NCI-H82 treated with DMSO at 0.1 percent for 48 hours (cell line): ENCODE measurements around the gene TMEM44.

Experiments used
- DNase-seq: peaks from one replicate; lab custom pipeline; 2025; ENCODE audit not compliant: unreplicated experiment; lab: John Stamatoyannopoulos, UW

The TMEM44 gene

GRCh38 chr3:194584320-194584776 lies 48.9 kb downstream of the TMEM44 start:
- DNase-seq: no peak

GRCh38 chr3:194582196-194582905 lies 50.9 kb downstream of the TMEM44 start:
- DNase-seq: no peak

- no peak for DNase-seq
These were observed 54.1 kb downstream of the TMEM44 start for GRCh38 chr3:194579091-194579606.

- DNase-seq: no peak
These were observed 55.0 kb downstream of the TMEM44 start for GRCh38 chr3:194577986-194578905.

GRCh38 chr3:194575484-194576210 lies 57.6 kb downstream of the TMEM44 start:
- no peak for DNase-seq

GRCh38 chr3:194574639-194575483 lies 58.4 kb downstream of the TMEM44 start:
- no peak for DNase-seq

- DNase-seq: peak; percentile 24
These were observed 59.4 kb downstream of the TMEM44 start for GRCh38 chr3:194573680-194574437.

GRCh38 chr3:194572944-194573491 lies 60.2 kb downstream of the TMEM44 start:
- no peak for DNase-seq

GRCh38 chr3:194572143-194572789 lies 61.0 kb downstream of the TMEM44 start:
- DNase-seq: no peak

- DNase-seq: no peak
These were observed 61.6 kb downstream of the TMEM44 start for GRCh38 chr3:194571491-194572142.

- no peak for DNase-seq
These were observed 62.3 kb downstream of the TMEM44 start for GRCh38 chr3:194570898-194571297.

- DNase-seq: no peak
These were observed 63.0 kb downstream of the TMEM44 start for GRCh38 chr3:194570235-194570634.

- no peak for DNase-seq
These were observed 64.0 kb downstream of the TMEM44 start for GRCh38 chr3:194569252-194569651.

- DNase-seq: no peak
These were observed 67.5 kb downstream of the TMEM44 start for GRCh38 chr3:194565597-194566190.

GRCh38 chr3:194562986-194563385 lies 70.2 kb downstream of the TMEM44 start:
- DNase-seq: no peak

GRCh38 chr3:194561306-194561974 lies 71.8 kb downstream of the TMEM44 start:
- DNase-seq: no peak

GRCh38 chr3:194560047-194560446 lies 73.2 kb downstream of the TMEM44 start:
- DNase-seq: no peak
